Left lung (tissue), 10 donors: ENCODE measurements around the gene IGFBP6. TPM values are rescaled to one million over a fixed set of nuclear protein-coding genes. Genes with fewer than 3 reads are reported as not detected.

Source experiments
- ATAC-seq: fragments of 200-7000 bp; cut with Tn5 transposase; one replicate; pipeline ENCODE4 v1.9.1; 2020; ENCODE audit warnings: moderate library complexity
- DNase-seq, 4 donors: peaks; one replicate each; pipeline ENCODE4 v3.0.0-alpha.2; 2013 to 2020
- H3K27ac ChIP-seq, 2 donors: fragments of 200-600 bp; sonication (generic) in 1 of 2; one replicate each; pipeline versions ENCODE4 v1.5.0 to v1.8.0; 2020 to 2021
- H3K27me3 ChIP-seq, 2 donors: fragments of 200-600 bp; sonication (generic) in 1 of 2; one replicate each; pipeline versions ENCODE4 v1.5.0 to v1.8.0; 2020 to 2021
- H3K36me3 ChIP-seq, 2 donors: fragments of 200-600 bp; sonication (generic) in 1 of 2; one replicate each; pipeline versions ENCODE4 v1.5.0 to v1.8.0; 2020 to 2021
- H3K4me1 ChIP-seq, 2 donors: fragments of 200-600 bp; one replicate each; pipeline ENCODE4 v1.8.0; 2021
- H3K4me3 ChIP-seq, 2 donors: fragments of 200-600 bp; sonication (generic) in 1 of 2; one replicate each; pipeline versions ENCODE4 v1.5.0 to v1.8.0; 2020 to 2021; ENCODE audit warnings: mild to moderate bottlenecking in 1 of 2
- H3K9me3 ChIP-seq, 2 donors: fragments of 200-600 bp; sonication (generic) in 1 of 2; one replicate each; pipeline versions ENCODE4 v1.5.0 to v1.8.0; 2020 to 2021
- intact Hi-C, 2 donors: fragments of 100-400 bp; cut with DNase I; formaldehyde crosslinking; loops; one replicate each; pipeline versions ENCODE4 v1.11.2 to v1.14.2; 2022
- polyA plus RNA-seq, 6 donors: library from polyadenylated mRNA; unstranded; fragments of 120-200 nt; gene quantifications; one replicate each; pipeline ENCODE4 v1.2.1, GENCODE V29; 2013; ENCODE audit not compliant: insufficient read length in 6 of 6
- total RNA-seq, 2 donors: library from RNA; stranded (reverse); fragmentation: NEBNext Ultra II Directional; extraction: Animal tissue kit (Norgen Biotek cat#: 25700); gene quantifications; one replicate each; pipeline ENCODE4 v1.2.1, GENCODE V29; 2021
- TF ChIP-seq, protein P1 (sequence below), 2 donors: fragments of 200-600 bp; sonication (generic) in 1 of 2; IDR thresholded peaks; one replicate each; pipeline versions ENCODE4 v1.5.0 to v1.8.0; 2021; ENCODE audit warnings: antibody characterized with exemption in 2 of 2
- donor health status: DM: no; HTN: yes; CAD: no.
- donor health status: DM: no; HTN: no; CAD: no.

The IGFBP6 gene
- total and polyA plus RNA-seq, 8 donors = 15.4 to 29.1 (median 22.7) TPM

DNA sequence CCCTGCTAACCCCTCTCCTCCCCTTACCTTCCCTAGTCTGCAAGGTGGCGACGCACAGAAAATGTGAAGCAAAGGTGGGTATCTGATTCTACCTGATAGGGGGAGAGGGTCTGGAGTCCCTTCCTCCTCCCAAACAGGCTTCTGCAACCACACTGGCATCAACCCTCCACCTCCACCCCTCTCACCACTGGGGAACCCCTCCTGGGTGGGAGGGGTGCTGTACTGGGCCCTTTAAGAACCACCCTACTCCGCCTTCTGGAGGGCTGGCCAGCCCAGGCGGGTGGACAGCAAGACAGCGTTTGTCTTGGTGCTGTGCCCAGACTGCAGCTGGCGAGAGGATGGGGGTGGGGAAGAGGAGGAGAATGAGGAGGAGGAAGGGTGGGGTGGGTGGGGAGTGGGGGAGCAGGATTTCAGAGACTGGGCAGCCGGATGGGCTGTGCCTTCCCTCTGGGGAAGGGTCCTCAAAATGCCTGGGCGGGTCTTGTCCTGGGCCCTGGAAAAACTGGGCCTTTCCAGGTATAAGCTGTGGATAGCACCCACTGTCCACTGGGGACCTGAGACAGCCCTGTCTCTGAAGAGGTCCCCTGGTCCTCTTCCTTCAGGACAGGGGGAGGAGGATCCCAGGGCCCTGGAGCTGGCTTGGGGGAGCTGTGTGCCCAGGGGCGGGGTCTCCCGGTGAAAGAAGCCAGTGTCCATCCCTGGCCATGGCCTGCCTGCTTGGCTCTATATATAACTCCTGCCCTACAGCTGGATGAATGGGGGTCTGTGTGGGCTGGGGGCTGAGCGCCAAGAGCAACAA, 44.8 kb upstream of the IGFBP6 start:
- DNase-seq (peak; percentile 87 to 97 (median 91)), ATAC-seq (peak; percentile 29)
- H3K4me1 ChIP-seq = peaks cover 53 to 63% of the 10 kb centered on the region in 2 donors
- TF ChIP-seq, protein P1, sequence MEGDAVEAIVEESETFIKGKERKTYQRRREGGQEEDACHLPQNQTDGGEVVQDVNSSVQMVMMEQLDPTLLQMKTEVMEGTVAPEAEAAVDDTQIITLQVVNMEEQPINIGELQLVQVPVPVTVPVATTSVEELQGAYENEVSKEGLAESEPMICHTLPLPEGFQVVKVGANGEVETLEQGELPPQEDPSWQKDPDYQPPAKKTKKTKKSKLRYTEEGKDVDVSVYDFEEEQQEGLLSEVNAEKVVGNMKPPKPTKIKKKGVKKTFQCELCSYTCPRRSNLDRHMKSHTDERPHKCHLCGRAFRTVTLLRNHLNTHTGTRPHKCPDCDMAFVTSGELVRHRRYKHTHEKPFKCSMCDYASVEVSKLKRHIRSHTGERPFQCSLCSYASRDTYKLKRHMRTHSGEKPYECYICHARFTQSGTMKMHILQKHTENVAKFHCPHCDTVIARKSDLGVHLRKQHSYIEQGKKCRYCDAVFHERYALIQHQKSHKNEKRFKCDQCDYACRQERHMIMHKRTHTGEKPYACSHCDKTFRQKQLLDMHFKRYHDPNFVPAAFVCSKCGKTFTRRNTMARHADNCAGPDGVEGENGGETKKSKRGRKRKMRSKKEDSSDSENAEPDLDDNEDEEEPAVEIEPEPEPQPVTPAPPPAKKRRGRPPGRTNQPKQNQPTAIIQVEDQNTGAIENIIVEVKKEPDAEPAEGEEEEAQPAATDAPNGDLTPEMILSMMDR (IDR thresholded peaks at IDR 0.05) = no peak
- peak overlapping the region; percentile 88 to 96 for H3K27ac ChIP-seq
- peaks cover 0 to 23% of the 10 kb centered on the region in 2 donors for H3K36me3 ChIP-seq
- no peaks in the 10 kb centered on the region for H3K27me3 ChIP-seq
- H3K9me3 ChIP-seq = no peaks in the 10 kb centered on the region
- intact Hi-C loops = no loop called here
- peak overlapping the region; percentile 59 to 68 for H3K4me3 ChIP-seq

DNA sequence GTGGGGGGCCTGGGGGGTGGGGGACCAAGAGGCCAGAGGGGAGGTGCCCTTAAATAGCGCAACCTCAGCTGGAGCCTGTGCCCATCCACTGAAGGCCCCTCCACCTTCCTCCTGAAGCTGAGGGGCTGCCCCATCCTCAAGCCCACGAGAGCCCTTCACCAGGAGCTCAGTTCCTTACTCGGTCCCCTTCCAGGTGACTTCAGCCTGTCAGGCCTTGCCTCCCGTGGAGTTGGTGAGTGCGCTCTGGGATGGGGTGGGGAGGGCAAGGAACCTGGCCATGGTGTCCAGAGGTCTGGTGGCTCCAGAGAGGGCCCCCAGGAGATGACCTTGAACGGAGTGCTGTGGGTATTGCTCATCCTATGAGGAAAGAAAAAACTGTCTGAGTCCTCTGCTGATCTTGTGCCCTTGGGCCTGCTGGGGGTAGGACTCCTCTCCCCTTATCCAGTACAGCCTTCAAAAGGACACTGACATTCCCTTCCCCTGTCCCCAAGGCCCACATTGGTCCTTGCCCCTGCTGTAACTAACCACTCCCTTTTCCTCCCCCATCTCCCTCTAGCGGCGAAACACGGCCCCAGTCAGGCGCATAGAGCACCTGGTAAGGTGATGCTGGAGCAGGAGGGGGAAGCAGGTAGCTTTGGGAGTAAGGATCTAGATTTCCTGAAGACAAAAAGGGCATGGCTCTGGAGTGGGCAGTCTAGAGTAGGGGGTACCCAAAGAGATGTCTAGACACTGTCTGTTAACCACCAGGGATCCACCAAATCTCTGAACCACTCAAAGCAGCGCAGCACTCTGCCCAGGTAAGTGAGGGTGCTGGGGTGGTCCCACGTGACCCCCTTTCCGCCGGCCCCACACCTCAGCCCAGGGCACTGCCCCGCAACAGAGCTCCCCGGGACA, 44.0 kb upstream of the IGFBP6 start:
- TF ChIP-seq, protein P1 (IDR thresholded peaks at IDR 0.05) = peak; percentile 37 to 71
- DNase-seq (peak in 1 of 4 donors; percentile 70), ATAC-seq (peak; percentile 46)
- intact Hi-C loops = no loop called here
- Histone ChIP-seq H3K9me3 (no peaks in the 10 kb centered on the region), H3K4me1 (peaks cover 45 to 54% of the 10 kb centered on the region in 2 donors), H3K36me3 (peaks cover 0 to 32% of the 10 kb centered on the region in 2 donors), H3K27me3 (no peaks in the 10 kb centered on the region), H3K27ac (peak overlapping the region; percentile 57 to 96), H3K4me3 (peak overlapping the region; percentile 33 to 68)

DNA sequence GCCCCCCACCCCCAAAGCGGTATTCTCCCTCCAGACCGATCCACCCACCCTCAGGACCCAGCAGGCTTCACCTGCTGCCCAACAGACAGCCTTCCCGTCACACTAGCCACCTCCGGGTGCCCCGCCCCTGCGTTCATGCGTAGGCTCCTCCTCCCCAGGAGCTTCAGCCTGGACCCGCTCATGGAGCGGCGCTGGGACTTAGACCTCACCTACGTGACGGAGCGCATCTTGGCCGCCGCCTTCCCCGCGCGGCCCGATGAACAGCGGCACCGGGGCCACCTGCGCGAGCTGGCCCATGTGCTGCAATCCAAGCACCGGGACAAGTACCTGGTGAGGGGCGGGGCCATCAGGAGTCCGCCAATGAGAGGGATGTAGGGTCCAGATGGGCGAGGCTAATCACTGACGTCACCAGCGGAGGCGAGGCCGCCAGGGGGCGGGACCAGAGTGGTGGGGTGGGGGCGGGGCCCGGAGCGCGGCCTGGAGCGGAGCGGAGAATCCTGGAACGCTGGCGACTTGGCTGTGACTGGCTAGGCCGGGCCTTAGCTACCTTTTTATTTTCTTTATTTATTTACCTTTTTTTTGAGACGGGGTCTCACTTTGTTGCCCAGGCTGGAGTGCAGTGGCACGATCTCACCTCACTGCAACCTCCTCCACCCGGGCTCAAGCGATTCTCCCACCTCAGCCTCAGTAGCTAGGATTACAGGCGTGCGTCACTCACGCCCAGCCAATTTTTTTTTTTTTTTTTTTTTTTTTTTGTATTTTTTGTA, 43.2 kb upstream of the IGFBP6 start:
- no peaks in the 10 kb centered on the region for H3K27me3 ChIP-seq
- H3K9me3 ChIP-seq = no peaks in the 10 kb centered on the region
- peak overlapping the region; percentile 33 to 68 for H3K4me3 ChIP-seq
- peaks cover 0 to 40% of the 10 kb centered on the region in 2 donors for H3K36me3 ChIP-seq
- TF ChIP-seq, protein P1 (IDR thresholded peaks at IDR 0.05) = no peak
- intact Hi-C loops = no loop called here
- ATAC-seq = peak; percentile 76
- H3K4me1 ChIP-seq = peaks cover 37 to 46% of the 10 kb centered on the region in 2 donors
- DNase-seq = peak; percentile 86 to 96 (median 95)
- peak overlapping the region; percentile 57 to 96 for H3K27ac ChIP-seq

- Histone ChIP-seq H3K27me3 (no peaks in the 10 kb centered on the region), H3K9me3 (no peaks in the 10 kb centered on the region), H3K4me1 (peaks cover 33 to 45% of the 10 kb centered on the region in 2 donors), H3K4me3 (no peak overlapping the region), H3K36me3 (peaks cover 0 to 51% of the 10 kb centered on the region in 2 donors), H3K27ac (no peak overlapping the region)
- TF ChIP-seq, protein P1 (IDR thresholded peaks at IDR 0.05) = no peak
- DNase-seq (no peak), ATAC-seq (no peak)
- intact Hi-C loops = no loop called here
These were observed 41.8 kb upstream of the IGFBP6 start for GRCh38 chr12:53055471-53056266.
